ENCODE measurements around the gene TRPT1. TPM values are rescaled to one million over a fixed set of nuclear protein-coding genes. Genes with fewer than 3 reads are reported as not detected.

TRPT1 gene
- total RNA-seq, 2 donors from 2014 or later: 45.6 to 60.4 TPM

DNA sequence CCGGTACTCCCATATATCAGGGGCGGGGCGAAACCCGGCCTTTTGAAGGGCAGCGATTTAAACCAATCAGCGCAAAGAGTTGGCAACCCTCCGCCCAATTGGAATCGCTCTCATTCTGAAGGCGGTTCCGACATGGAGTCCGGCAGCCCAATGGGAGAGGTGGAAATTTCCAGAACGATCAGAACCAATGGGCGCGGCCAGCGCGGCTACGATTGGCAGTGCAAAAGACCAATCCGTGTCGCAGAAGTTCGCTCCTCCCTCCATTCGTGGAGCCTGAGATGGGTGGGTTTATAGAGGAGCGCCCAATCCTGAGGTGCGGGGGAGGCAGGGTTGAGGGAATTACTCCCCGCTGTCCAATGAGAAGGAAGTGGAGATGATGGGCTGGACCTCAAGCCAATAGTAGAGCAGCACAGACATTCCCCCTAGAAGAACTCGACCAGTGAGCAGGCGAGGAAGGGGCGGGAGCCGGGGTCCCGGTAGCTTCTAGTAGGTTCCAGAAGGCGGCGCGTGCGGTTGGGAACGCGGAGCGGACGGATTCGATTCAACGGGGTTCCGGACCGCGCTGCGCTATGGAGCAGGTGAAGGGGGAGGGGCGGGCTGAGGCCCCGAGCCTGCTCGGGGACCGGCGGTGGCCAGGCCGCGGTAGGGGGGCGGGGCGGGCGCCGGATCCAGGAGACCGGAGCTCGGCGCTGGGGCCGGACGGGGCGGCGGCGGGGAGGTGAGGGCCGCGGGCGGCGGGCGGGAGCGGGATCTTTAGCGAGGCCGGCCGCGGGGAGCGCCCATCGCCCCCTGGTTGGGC lies 40.1 kb downstream of the TRPT1 start, which contains the start of gene STIP1:
TSS of gene STIP1 (plus strand) at position 479 of the 799 bp plus-strand sequence. CDS start at position 570, 91 bp downstream.
- WGBS, 2 experiments (ENCODE audit: insufficient coverage in 1 of 2, insufficient read length in 1 of 2): 0 to 1% methylated on average over 30 to 74 of the region's 74 CpGs
- Histone ChIP-seq H3K27me3 (ENCODE audit: control insufficient read depth, insufficient read depth, low read length, poor library complexity, severe bottlenecking) (no peaks in the 10 kb centered on the region), H3K36me3 (ENCODE audit: control insufficient read depth, insufficient read depth, low read length) (peaks cover 23% of the 10 kb centered on the region), H3K4me3 (ENCODE audit: low read length) (peak within 1 kb of the TSS; percentile 92), H3K9me3 (ENCODE audit: control insufficient read depth, low read length) (no peaks in the 10 kb centered on the region), H3K9ac (ENCODE audit: extremely low read depth, low read length, poor library complexity, severe bottlenecking) (peak within 1 kb of the TSS; percentile 81), H3K4me1 (ENCODE audit: control insufficient read depth, insufficient read depth, low read length) (peaks cover 6% of the 10 kb centered on the region), H3K27ac (ENCODE audit: low read depth, low read length) (peak within 1 kb of the TSS; percentile 92)
- H3K4me1 Mint-ChIP-seq: peaks cover 10% of the 10 kb centered on the region
- DNase-seq: peak; percentile 100
- no peaks in the 10 kb centered on the region for H3K27me3 Mint-ChIP-seq (ENCODE audit: insufficient read depth)
- H3K9me3 Mint-ChIP-seq: no peaks in the 10 kb centered on the region
- TF ChIP-seq CTCF (conservative IDR thresholded peaks at IDR 0.05): peak; percentile 52
- H3K36me3 Mint-ChIP-seq (ENCODE audit: low read depth): peaks cover 16% of the 10 kb centered on the region
- no peak within 1 kb of the TSS for H3K4me3 Mint-ChIP-seq
- peak within 1 kb of the TSS; percentile 99 for H3K27ac Mint-ChIP-seq

DNA sequence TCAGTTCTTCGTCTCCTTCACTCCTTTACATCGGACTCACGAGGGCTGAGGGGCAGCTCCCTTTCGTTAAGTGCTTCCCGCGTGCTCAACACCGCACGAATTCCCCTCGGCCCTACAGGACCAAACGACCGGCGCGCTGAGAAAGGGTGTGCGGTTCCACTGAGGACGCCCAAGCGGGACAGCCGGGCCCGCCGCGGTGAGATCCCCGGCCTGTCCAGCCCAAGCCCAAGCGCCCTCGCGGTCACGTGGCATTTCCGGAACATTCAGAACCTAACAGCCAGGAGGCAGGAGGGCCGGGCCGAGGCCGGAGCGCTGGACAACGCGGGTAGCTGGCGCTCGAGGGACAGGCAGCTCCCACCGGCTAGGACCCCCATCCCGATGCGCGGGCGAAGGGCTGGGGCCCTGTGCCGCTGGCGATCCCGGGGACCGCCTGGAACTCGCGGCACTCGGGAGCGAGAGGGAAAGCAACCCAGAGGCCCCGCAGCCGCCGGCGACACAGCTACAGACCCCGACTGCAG lies 40.8 kb downstream of the TRPT1 start:
- no peaks in the 10 kb centered on the region for H3K9me3 ChIP-seq (ENCODE audit: control insufficient read depth, low read length)
- H3K4me3 Mint-ChIP-seq: no peak overlapping the region

DNA sequence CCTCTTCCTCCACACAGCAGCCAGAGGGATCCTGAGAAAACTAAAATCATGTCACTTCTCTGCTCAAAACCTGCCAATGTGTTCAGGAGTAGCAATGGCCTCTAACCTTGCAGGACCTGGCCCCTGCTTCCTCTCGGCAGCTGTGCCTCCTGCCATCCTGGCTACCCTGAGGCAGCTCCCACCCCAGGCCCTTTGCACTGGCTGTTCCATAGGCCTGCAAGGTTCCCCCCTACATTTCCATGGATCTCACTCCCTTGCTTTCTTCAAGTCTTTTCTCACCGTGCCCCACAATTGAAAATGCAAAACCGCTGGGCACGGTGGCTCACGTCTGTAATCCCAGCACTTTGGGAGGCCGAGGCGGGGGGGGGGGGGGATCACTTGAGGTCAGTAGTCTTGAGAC lies 42.1 kb downstream of the TRPT1 start:
- H3K36me3 Mint-ChIP-seq (ENCODE audit: low read depth): peaks cover 8% of the 10 kb centered on the region
- H3K4me1 Mint-ChIP-seq: peaks cover 10% of the 10 kb centered on the region
- H3K9me3 Mint-ChIP-seq: no peaks in the 10 kb centered on the region
- no peak overlapping the region for H3K4me3 Mint-ChIP-seq
- no peak for DNase-seq
- Histone ChIP-seq H3K9me3 (ENCODE audit: control insufficient read depth, low read length) (no peaks in the 10 kb centered on the region), H3K9ac (ENCODE audit: extremely low read depth, low read length, poor library complexity, severe bottlenecking) (no peak overlapping the region), H3K36me3 (ENCODE audit: control insufficient read depth, insufficient read depth, low read length) (peaks cover 9% of the 10 kb centered on the region), H3K4me1 (ENCODE audit: control insufficient read depth, insufficient read depth, low read length) (peaks cover 6% of the 10 kb centered on the region), H3K4me3 (ENCODE audit: low read length) (peak overlapping the region; percentile 92), H3K27me3 (ENCODE audit: control insufficient read depth, insufficient read depth, low read length, poor library complexity, severe bottlenecking) (no peaks in the 10 kb centered on the region), H3K27ac (ENCODE audit: low read depth, low read length) (no peak overlapping the region)
- WGBS, 2 experiments (ENCODE audit: insufficient coverage in 1 of 2, insufficient read length in 1 of 2): 85 to 93% methylated on average over 7 of the region's 7 CpGs
- TF ChIP-seq CTCF (conservative IDR thresholded peaks at IDR 0.05): no peak
- H3K27ac Mint-ChIP-seq: no peak overlapping the region
- no peaks in the 10 kb centered on the region for H3K27me3 Mint-ChIP-seq (ENCODE audit: insufficient read depth)

More for the DNA sequence above, 40.8 kb downstream of the TRPT1 start:
- Mint-ChIP-seq H3K36me3 (ENCODE audit: low read depth) (peaks cover 12% of the 10 kb centered on the region), H3K4me1 (peaks cover 10% of the 10 kb centered on the region), H3K9me3 (no peaks in the 10 kb centered on the region), H3K27me3 (ENCODE audit: insufficient read depth) (no peaks in the 10 kb centered on the region), H3K27ac (peak overlapping the region; percentile 99)
- Histone ChIP-seq H3K4me3 (ENCODE audit: low read length) (peak overlapping the region; percentile 92), H3K36me3 (ENCODE audit: control insufficient read depth, insufficient read depth, low read length) (peaks cover 16% of the 10 kb centered on the region), H3K27ac (ENCODE audit: low read depth, low read length) (peak overlapping the region; percentile 92), H3K27me3 (ENCODE audit: control insufficient read depth, insufficient read depth, low read length, poor library complexity, severe bottlenecking) (no peaks in the 10 kb centered on the region), H3K9ac (ENCODE audit: extremely low read depth, low read length, poor library complexity, severe bottlenecking) (peak overlapping the region; percentile 81), H3K4me1 (ENCODE audit: control insufficient read depth, insufficient read depth, low read length) (peaks cover 6% of the 10 kb centered on the region)
- DNase-seq: no peak
- WGBS, 2 experiments (ENCODE audit: insufficient coverage in 1 of 2, insufficient read length in 1 of 2): 0 to 1% methylated on average over 31 to 52 of the region's 52 CpGs
- TF ChIP-seq CTCF (conservative IDR thresholded peaks at IDR 0.05): peak; percentile 61
